ENCODE results near the gene DHODH. TPM values are rescaled to one million over a fixed set of nuclear protein-coding genes. Genes with fewer than 3 reads are reported as not detected.
"Not testable (repeated sequence)": the region's sequence is repeated elsewhere in the genome, so short reads cannot be mapped to it uniquely, and the experiment has no call there.

The DHODH gene
- 4.2 and 6.0 TPM in 2 replicates for total RNA-seq
- 5.1 TPM for polyA plus RNA-seq (2012)

- peak; percentile 98 for DNase-seq (ENCODE audit: low read depth)
Measured at GRCh38 chr16:72008424-72009216, at the start of gene DHODH. Gene DHODH, plus strand, starts transcription at chr16:72008744. Its CDS starts 21 bp downstream, at chr16:72008765.

- peak; percentile 94 for DNase-seq (ENCODE audit: low read depth)
Measured at GRCh38 chr16:71961066-71962039, 47.2 kb upstream of the DHODH start.

DNA sequence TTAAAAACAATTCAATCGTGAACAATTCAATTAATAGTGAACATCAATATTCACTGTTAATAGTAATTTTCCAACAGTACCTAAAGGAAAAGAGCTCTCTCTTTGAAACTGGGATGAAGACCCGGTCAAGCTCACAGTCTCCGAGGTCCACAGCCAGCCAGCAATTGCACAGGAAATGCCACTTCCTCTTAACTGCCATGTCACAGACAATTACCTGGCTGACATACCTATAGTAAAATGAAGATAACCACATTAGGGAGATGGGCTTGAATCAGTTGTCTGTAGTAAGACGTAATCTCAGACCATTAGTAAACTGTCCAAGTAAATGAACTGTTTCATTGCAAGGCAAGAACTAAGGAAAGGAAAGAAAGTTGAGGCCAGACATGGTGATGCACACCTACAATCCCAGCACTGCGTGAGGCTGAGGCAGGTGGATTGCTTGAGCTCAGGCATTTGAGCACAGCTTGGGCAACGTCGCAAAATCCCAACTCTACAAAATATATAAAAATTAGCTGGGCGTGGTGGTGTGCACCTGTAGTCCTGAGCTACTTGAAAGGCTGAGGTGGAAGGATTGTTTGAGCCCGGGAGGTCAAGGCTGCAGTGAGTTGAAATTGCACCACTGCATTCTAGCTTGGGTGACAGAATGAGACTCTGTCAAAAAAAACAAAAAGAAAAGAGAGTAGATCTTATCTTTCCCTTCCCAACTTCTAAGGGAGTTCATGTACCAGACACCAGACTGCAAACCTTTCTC, 45.2 kb upstream of the DHODH start:
- no peak for DNase-seq (ENCODE audit: low read depth)

GRCh38 chr16:71965223-71965622, 43.3 kb upstream of the DHODH start:
- DNase-seq (ENCODE audit: low read depth), result no peak

DNA sequence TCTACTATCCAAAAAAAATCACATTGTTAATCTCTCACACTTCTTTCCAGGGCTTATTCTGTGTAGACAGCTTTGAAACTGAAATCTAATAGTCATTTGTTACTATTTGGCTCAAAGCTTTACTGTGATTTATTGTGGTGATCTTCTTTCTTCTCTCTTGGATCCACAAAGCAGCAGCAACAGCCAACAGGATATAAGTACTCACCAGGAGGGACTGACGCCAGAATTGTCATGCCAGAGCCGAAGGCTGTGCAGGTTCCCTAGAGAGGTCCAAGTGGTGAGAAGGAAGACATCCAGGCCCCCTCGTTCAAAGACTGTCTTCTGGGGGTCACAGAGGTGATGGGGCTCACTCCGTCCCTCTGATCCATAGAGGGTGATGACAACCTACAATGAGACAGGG, 41.6 kb upstream of the DHODH start:
- peak; percentile 5 for DNase-seq (ENCODE audit: low read depth)

DNA sequence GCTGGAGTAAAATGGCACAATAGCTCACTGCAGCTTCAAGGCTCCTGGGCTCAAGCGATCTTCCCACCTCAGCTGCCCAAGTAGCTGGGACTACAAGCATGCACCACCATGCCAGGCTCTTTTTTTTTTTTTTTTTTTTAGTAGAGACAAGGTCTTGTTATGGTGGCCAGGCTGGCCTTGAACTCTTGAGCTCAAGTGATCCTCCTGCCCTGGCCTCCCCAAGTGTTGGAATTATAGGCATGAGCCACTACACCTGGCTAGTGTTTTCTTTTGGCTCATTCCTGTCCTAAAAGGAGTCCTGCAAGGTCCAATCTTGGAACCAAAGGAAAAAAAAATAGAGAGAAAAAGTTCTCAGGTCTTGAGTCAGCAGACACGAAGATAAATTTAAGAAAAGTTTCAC, 39.2 kb upstream of the DHODH start:
- DNase-seq (ENCODE audit: low read depth), result no peak

DNA sequence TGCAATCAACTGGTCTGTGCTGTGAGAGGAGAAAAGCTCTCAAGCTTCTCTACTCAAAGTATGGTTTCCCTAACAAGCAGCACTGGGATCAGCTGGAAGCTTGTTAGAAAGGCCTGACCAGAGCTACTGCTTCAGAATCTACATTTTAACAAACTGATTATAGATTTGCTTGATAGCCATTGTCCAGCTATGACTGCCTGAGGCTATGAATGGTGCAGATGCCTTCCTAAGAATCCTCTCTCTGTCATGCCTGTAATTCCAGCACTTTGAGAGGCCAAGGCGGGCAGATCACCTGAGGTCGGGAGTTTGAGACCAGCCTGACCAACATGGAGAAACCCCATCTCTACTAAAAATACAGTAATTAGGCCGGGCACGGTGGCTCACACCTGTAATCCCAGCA, 37.0 kb upstream of the DHODH start:
- DNase-seq (ENCODE audit: low read depth), result no peak

GRCh38 chr16:71972356-71972755, 36.2 kb upstream of the DHODH start:
- no peak for DNase-seq (ENCODE audit: low read depth)

DNA sequence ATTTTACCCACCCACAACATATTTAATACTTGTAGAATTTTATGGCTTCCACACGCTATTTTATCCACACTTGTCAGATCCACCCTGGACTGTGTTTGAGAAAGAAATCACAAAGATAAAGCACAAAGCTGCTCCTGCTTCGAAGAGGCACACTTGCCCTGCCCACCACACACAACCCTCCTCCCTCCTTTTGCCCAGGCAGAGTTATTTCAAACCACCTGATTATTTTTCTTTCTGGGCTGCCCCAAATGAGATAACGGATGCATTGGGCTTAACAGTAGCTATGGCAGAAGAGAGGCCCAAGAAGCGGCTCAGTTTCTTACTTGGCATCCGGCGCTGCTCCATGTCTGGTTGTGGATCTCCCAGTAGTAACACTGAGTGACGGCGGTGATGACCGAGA, 35.5 kb upstream of the DHODH start:
- no peak for DNase-seq (ENCODE audit: low read depth)

DNA sequence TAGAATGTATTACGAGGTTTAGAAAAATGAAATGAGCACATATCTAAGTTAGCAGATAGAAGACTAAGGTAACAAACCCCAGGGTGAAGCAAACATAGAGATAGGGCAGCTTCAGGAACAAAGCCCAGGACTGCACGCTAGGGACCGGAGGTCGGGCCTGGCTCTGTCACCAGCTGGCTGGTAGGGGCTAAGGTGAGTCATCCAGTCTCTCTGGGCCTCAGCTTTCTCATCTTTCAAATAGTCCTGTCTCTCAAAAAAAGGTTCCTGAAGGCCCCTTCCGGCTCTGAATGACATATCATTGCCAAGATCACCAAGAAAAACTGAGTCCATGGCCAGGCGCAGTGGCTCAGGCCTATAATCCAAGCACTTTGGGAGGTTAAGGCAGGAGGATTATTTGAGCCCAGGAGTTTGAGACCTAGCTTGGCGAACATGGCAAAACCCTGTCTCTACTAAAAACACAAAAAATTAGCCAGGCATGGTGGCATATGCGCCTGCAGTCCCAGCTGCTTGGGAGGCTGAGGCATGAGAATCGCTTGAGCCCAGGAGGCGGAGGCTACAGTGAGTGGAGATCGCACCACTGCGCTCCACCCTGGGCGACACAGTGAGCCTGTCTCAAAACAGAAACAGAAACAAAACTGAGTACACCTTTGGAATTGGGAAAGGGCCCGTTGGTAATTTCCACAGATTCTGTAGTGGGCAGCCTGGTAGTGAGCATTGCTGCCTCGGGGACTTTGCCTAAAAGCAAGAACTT, 34.3 kb upstream of the DHODH start:
- no peak for DNase-seq (ENCODE audit: low read depth)

GRCh38 chr16:71985262-71985974, 23.1 kb upstream of the DHODH start:
- DNase-seq (ENCODE audit: low read depth), result no peak

DNA sequence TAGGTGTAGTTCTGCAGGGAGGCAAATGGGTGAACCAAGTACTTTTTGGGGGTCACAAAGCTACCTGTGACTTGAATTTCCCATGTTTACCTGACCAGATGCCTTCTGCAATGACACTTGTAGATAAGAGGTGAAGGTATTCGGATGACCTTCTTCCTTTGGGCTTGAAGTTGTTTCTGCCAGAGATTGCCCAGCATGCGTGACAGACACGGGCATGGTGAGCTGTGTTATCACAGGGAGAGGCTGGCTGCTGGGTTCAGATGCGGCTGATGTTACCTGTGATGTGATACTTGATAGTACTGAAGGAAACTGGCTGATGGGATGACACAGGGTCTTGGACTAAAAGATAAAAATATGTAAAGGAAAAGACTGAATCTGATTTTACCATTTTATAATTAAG, 22.4 kb upstream of the DHODH start:
- DNase-seq (ENCODE audit: low read depth), result no peak

DNA sequence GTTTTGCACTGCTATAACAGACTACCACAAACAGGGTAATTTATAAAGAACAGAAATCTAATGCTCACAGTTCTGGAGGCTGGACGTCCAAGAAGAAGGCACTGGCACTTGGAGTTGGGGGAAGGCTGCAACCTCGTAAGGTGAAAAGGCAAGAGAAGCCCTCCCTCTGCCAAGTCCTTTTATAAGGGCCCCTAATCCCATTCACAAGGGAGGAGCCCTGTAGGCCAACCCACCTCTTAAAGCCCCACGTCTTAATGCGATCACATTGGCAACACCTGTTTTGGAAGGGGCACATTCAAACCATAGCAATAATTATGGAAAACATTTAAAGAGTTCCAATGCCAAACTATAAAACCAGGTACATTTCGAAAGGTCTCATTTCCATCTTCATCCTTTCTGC, 13.5 kb upstream of the DHODH start:
- no peak for DNase-seq (ENCODE audit: low read depth)

GRCh38 chr16:71997578-71997977, 11.0 kb upstream of the DHODH start:
- not testable (repeated sequence) for DNase-seq (ENCODE audit: low read depth)

- DNase-seq (ENCODE audit: low read depth), result peak; percentile 60
Measured at GRCh38 chr16:72001180-72001874, 7.2 kb upstream of the DHODH start.

- DNase-seq (ENCODE audit: low read depth), result no peak
Measured at GRCh38 chr16:72002619-72003018, 5.9 kb upstream of the DHODH start.

GRCh38 chr16:72008065-72008423, 500 bp upstream of the DHODH start:
- not testable (repeated sequence) for DNase-seq (ENCODE audit: low read depth)

- DNase-seq (ENCODE audit: low read depth), result no peak
Measured at GRCh38 chr16:72009779-72010178, 1.2 kb downstream of the DHODH start.

DNA sequence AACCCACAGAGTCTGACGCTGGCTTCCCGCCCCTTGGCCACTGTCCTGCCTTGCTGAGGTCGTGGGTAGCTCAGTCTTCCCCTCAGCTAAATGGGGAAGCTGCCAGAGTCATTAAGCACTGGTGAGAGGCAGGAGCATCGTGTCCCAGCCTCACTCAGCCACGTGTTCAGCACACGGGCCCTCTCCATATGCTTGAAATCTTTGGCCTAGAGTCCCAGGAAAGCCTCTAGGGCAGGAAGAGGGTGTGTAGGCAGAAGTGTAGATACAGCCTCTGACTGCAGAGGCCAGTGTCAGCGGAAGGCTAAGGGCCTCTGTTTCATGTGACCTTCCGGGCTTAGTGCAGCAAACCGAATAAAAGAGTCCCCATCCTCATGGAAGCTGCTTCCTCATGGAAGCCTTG, 4.1 kb downstream of the DHODH start:
- DNase-seq (ENCODE audit: low read depth), result no peak
